ENCODE data around the gene LRRC31.

LRRC31 gene

GRCh38 chr3:169894110-169894509 is 24.4 kb upstream of the LRRC31 start:
- DNase-seq (ENCODE audit: low spot score), result no peak
- H3K27me3 ChIP-seq (ENCODE audit: insufficient read depth, poor library complexity, severe bottlenecking), result no peaks in the 10 kb centered on the region
- no peaks in the 10 kb centered on the region for H3K9me3 ChIP-seq (ENCODE audit: severe bottlenecking)
- no peak for ATAC-seq (ENCODE audit: low read depth)
- no peaks in the 10 kb centered on the region for H3K36me3 ChIP-seq (ENCODE audit: low read depth)
- TF ChIP-seq CTCF (IDR thresholded peaks at IDR 0.05; ENCODE audit: poor library complexity, severe bottlenecking), result no peak
- no peak overlapping the region for H3K4me3 ChIP-seq (ENCODE audit: severe bottlenecking)
- no peak overlapping the region for H3K27ac ChIP-seq (ENCODE audit: poor library complexity, severe bottlenecking)
- H3K4me1 ChIP-seq (ENCODE audit: insufficient read depth, poor library complexity, severe bottlenecking), result no peaks in the 10 kb centered on the region

GRCh38 chr3:169891886-169892285 is 22.2 kb upstream of the LRRC31 start:
- H3K9me3 ChIP-seq (ENCODE audit: severe bottlenecking), result no peaks in the 10 kb centered on the region
- no peaks in the 10 kb centered on the region for H3K27me3 ChIP-seq (ENCODE audit: insufficient read depth, poor library complexity, severe bottlenecking)
- no peak overlapping the region for H3K4me3 ChIP-seq (ENCODE audit: severe bottlenecking)
- TF ChIP-seq CTCF (IDR thresholded peaks at IDR 0.05; ENCODE audit: poor library complexity, severe bottlenecking), result no peak
- ATAC-seq (ENCODE audit: low read depth) (no peak), DNase-seq (ENCODE audit: low spot score) (no peak)
- no peak overlapping the region for H3K27ac ChIP-seq (ENCODE audit: poor library complexity, severe bottlenecking)
- no peaks in the 10 kb centered on the region for H3K4me1 ChIP-seq (ENCODE audit: insufficient read depth, poor library complexity, severe bottlenecking)
- H3K36me3 ChIP-seq (ENCODE audit: low read depth), result no peaks in the 10 kb centered on the region

GRCh38 chr3:169886671-169887070 is 16.9 kb upstream of the LRRC31 start:
- ATAC-seq (ENCODE audit: low read depth), result peak; percentile 48; the same call in 1 of the 3 replicates
- no peak overlapping the region for H3K4me3 ChIP-seq (ENCODE audit: severe bottlenecking)
- no peak for DNase-seq (ENCODE audit: low spot score)
- H3K36me3 ChIP-seq (ENCODE audit: low read depth), result no peaks in the 10 kb centered on the region
- no peak overlapping the region for H3K27ac ChIP-seq (ENCODE audit: poor library complexity, severe bottlenecking)
- no peaks in the 10 kb centered on the region for H3K9me3 ChIP-seq (ENCODE audit: severe bottlenecking)
- no peaks in the 10 kb centered on the region for H3K4me1 ChIP-seq (ENCODE audit: insufficient read depth, poor library complexity, severe bottlenecking)
- no peak for TF ChIP-seq CTCF (IDR thresholded peaks at IDR 0.05; ENCODE audit: poor library complexity, severe bottlenecking)
- no peaks in the 10 kb centered on the region for H3K27me3 ChIP-seq (ENCODE audit: insufficient read depth, poor library complexity, severe bottlenecking)

- TF ChIP-seq CTCF (IDR thresholded peaks at IDR 0.05; ENCODE audit: poor library complexity, severe bottlenecking), result no peak
- DNase-seq (ENCODE audit: low spot score) (no peak), ATAC-seq (ENCODE audit: low read depth) (no peak)
- no peaks in the 10 kb centered on the region for H3K4me1 ChIP-seq (ENCODE audit: insufficient read depth, poor library complexity, severe bottlenecking)
- no peaks in the 10 kb centered on the region for H3K36me3 ChIP-seq (ENCODE audit: low read depth)
- no peaks in the 10 kb centered on the region for H3K9me3 ChIP-seq (ENCODE audit: severe bottlenecking)
- H3K4me3 ChIP-seq (ENCODE audit: severe bottlenecking), result no peak overlapping the region
- H3K27me3 ChIP-seq (ENCODE audit: insufficient read depth, poor library complexity, severe bottlenecking), result no peaks in the 10 kb centered on the region
- no peak overlapping the region for H3K27ac ChIP-seq (ENCODE audit: poor library complexity, severe bottlenecking)
These were observed 11.0 kb upstream of the LRRC31 start for GRCh38 chr3:169880576-169881250.

GRCh38 chr3:169879845-169880575 is 10.3 kb upstream of the LRRC31 start:
- DNase-seq (ENCODE audit: low spot score), result no peak
- H3K36me3 ChIP-seq (ENCODE audit: low read depth), result no peaks in the 10 kb centered on the region
- no peak for TF ChIP-seq CTCF (IDR thresholded peaks at IDR 0.05; ENCODE audit: poor library complexity, severe bottlenecking)
- no peak overlapping the region for H3K4me3 ChIP-seq (ENCODE audit: severe bottlenecking)
- no peak for ATAC-seq (ENCODE audit: low read depth)
- no peaks in the 10 kb centered on the region for H3K27me3 ChIP-seq (ENCODE audit: insufficient read depth, poor library complexity, severe bottlenecking)
- no peaks in the 10 kb centered on the region for H3K9me3 ChIP-seq (ENCODE audit: severe bottlenecking)
- no peaks in the 10 kb centered on the region for H3K4me1 ChIP-seq (ENCODE audit: insufficient read depth, poor library complexity, severe bottlenecking)
- H3K27ac ChIP-seq (ENCODE audit: poor library complexity, severe bottlenecking), result no peak overlapping the region
